ENCODE results near the gene TADA3.

- TF ChIP-seq POLR2A (IDR thresholded peaks at IDR 0.05; ENCODE audit: low read depth, low read length), result no peak
- no peak for TF ChIP-seq TAF1 (IDR thresholded peaks at IDR 0.05; ENCODE audit: low read depth, low read length)
- no peak for TF ChIP-seq SPI1 (IDR thresholded peaks at IDR 0.05; ENCODE audit: low read depth, low read length)
- TF ChIP-seq POLR2AphosphoS5 (IDR thresholded peaks at IDR 0.05; ENCODE audit: low read depth, low read length), result no peak
Observed at GRCh38 chr3:9804996-9805395, 12.7 kb upstream of the TADA3 start.

Data from GM12891 (cell line).